Astrocyte (in vitro differentiated cells and primary cell): ENCODE data around the gene TMEM201. TPM values are rescaled to one million over a fixed set of nuclear protein-coding genes. Genes with fewer than 3 reads are reported as not detected.

Experiments
- DNase-seq: peaks from one replicate; pipeline ENCODE4 v3.0.0-alpha.2; 2010; ENCODE audit warnings: low read depth
- FAIRE-seq: peaks from 2 replicates; lab custom pipeline; 2011; peaks lifted over from hg19 to GRCh38; lab: Jason Lieb, UNC
- H2AFZ ChIP-seq: 2 replicates; pipeline ENCODE4 v1.6.0; 2012; ENCODE audit warnings: low read depth, low read length, inconsistent platforms
- H3K27ac ChIP-seq: 2 replicates; pipeline ENCODE4 v1.5.1; 2011; ENCODE audit warnings: low read depth, low read length, inconsistent platforms
- H3K27me3 ChIP-seq: 2 replicates; pipeline ENCODE4 v1.6.0; 2011; ENCODE audit warnings: low read length, inconsistent platforms; ENCODE audit not compliant: insufficient read depth
- H3K36me3 ChIP-seq: 2 replicates; pipeline ENCODE4 v1.5.1; 2011; ENCODE audit warnings: low read length, inconsistent platforms; ENCODE audit not compliant: insufficient read depth
- H3K4me1 ChIP-seq: 2 replicates; pipeline ENCODE4 v1.5.1; 2011; ENCODE audit warnings: low read length, inconsistent platforms; ENCODE audit not compliant: insufficient read depth
- H3K4me2 ChIP-seq: 2 replicates; pipeline ENCODE4 v1.6.0; 2012; ENCODE audit warnings: low read length, inconsistent platforms
- H3K4me3 ChIP-seq: 2 replicates; pipeline ENCODE4 v1.5.1; 2011; ENCODE audit warnings: low read depth, mild to moderate bottlenecking, low read length, inconsistent platforms; ENCODE audit not compliant: insufficient read depth
- H3K79me2 ChIP-seq: 2 replicates; pipeline ENCODE4 v1.6.0; 2012; ENCODE audit warnings: mild to moderate bottlenecking, low read length, inconsistent platforms; ENCODE audit not compliant: insufficient read depth
- H3K9ac ChIP-seq: 2 replicates; pipeline ENCODE4 v1.6.0; 2012; ENCODE audit warnings: mild to moderate bottlenecking, low read length, inconsistent platforms
- H3K9me3 ChIP-seq: 2 replicates; pipeline ENCODE4 v1.5.1; 2012; ENCODE audit warnings: low read depth, mild to moderate bottlenecking, low read length, inconsistent platforms; ENCODE audit not compliant: insufficient read depth
- H4K20me1 ChIP-seq: 2 replicates; pipeline ENCODE4 v1.6.0; 2012; ENCODE audit warnings: low read length, inconsistent platforms; ENCODE audit not compliant: insufficient read depth
- H3K27ac Mint-ChIP-seq: one replicate; pipeline ENCODE4 v1.8.0; 2021; ENCODE audit warnings: mild to moderate bottlenecking, mixed read lengths; ENCODE audit not compliant: unreplicated experiment
- H3K27me3 Mint-ChIP-seq: one replicate; pipeline ENCODE4 v1.8.0; 2021; ENCODE audit warnings: low read depth, mixed read lengths; ENCODE audit not compliant: unreplicated experiment
- H3K36me3 Mint-ChIP-seq: one replicate; pipeline ENCODE4 v1.8.0; 2021; ENCODE audit warnings: low read depth, mixed read lengths; ENCODE audit not compliant: unreplicated experiment
- H3K4me1 Mint-ChIP-seq: one replicate; pipeline ENCODE4 v1.8.0; 2021; ENCODE audit warnings: low read depth, mixed read lengths; ENCODE audit not compliant: unreplicated experiment
- H3K4me3 Mint-ChIP-seq: one replicate; pipeline ENCODE4 v1.8.0; 2021; ENCODE audit warnings: mild to moderate bottlenecking, moderate library complexity, mixed read lengths; ENCODE audit not compliant: unreplicated experiment
- H3K9me3 Mint-ChIP-seq: one replicate; pipeline ENCODE4 v1.8.0; 2021; ENCODE audit warnings: mild to moderate bottlenecking, mixed read lengths; ENCODE audit not compliant: unreplicated experiment
- CTCF ChIP-seq: IDR thresholded peaks from 2 replicates; pipeline ENCODE4 v1.5.1; 2011; ENCODE audit warnings: low read depth, mild to moderate bottlenecking, inconsistent platforms, low read length, moderate library complexity; ENCODE audit not compliant: insufficient read depth
- EZH2 ChIP-seq: IDR thresholded peaks from 2 replicates; pipeline ENCODE4 v1.6.1; 2012; ENCODE audit warnings: mild to moderate bottlenecking, low read length, inconsistent platforms; ENCODE audit not compliant: insufficient read depth
- total RNA-seq: library from RNA; stranded (reverse); gene quantifications from 2 replicates; pipeline ENCODE4 v1.2.1, GENCODE V29; 2021

The TMEM201 gene
- total RNA-seq, 1 donor from 2014 or later, result 10.0 TPM

GRCh38 chr1:9593492-9594465 is 5.1 kb downstream of the TMEM201 start:
- H3K27ac ChIP-seq, result no peak overlapping the region
- TF ChIP-seq EZH2 (no peak), CTCF (no peak)
- peak; percentile 56 for DNase-seq
- peaks cover 2% of the 10 kb centered on the region for H3K27me3 Mint-ChIP-seq
- H2AFZ ChIP-seq, result peak overlapping the region; percentile 51
- no peak overlapping the region for H3K4me3 Mint-ChIP-seq
- peaks cover 17% of the 10 kb centered on the region for H3K4me1 ChIP-seq
- no peaks in the 10 kb centered on the region for H3K36me3 Mint-ChIP-seq
- H4K20me1 ChIP-seq, result peaks cover 75% of the 10 kb centered on the region
- no peaks in the 10 kb centered on the region for H3K9me3 Mint-ChIP-seq
- peaks cover 71% of the 10 kb centered on the region for H3K79me2 ChIP-seq
- no peak for FAIRE-seq
- peak overlapping the region; percentile 24 for H3K9ac ChIP-seq
- H3K27ac Mint-ChIP-seq, result no peak overlapping the region
- peaks cover 3% of the 10 kb centered on the region for H3K4me1 Mint-ChIP-seq
- H3K4me3 ChIP-seq, result no peak overlapping the region
- no peaks in the 10 kb centered on the region for H3K36me3 ChIP-seq
- H3K9me3 ChIP-seq, result no peaks in the 10 kb centered on the region
- no peaks in the 10 kb centered on the region for H3K27me3 ChIP-seq
- H3K4me2 ChIP-seq, result peak overlapping the region; percentile 72

- TF ChIP-seq EZH2, result no peak
- H3K36me3 ChIP-seq, result no peaks in the 10 kb centered on the region
- Mint-ChIP-seq H3K4me1 (peaks cover 3% of the 10 kb centered on the region), H3K27ac (no peak overlapping the region), H3K27me3 (peaks cover 2% of the 10 kb centered on the region), H3K36me3 (peaks cover 2% of the 10 kb centered on the region), H3K4me3 (no peak overlapping the region), H3K9me3 (no peaks in the 10 kb centered on the region)
- peaks cover 74% of the 10 kb centered on the region for H4K20me1 ChIP-seq
- no peaks in the 10 kb centered on the region for H3K27me3 ChIP-seq
- no peak overlapping the region for H3K9ac ChIP-seq
- no peaks in the 10 kb centered on the region for H3K9me3 ChIP-seq
- H3K4me3 ChIP-seq, result no peak overlapping the region
- FAIRE-seq, result no peak
- no peak for DNase-seq
- H2AFZ ChIP-seq, result no peak overlapping the region
- peaks cover 65% of the 10 kb centered on the region for H3K79me2 ChIP-seq
- no peak overlapping the region for H3K27ac ChIP-seq
- peaks cover 14% of the 10 kb centered on the region for H3K4me1 ChIP-seq
- no peak overlapping the region for H3K4me2 ChIP-seq
Measured at GRCh38 chr1:9594471-9595155, 5.9 kb downstream of the TMEM201 start.

GRCh38 chr1:9595156-9595967 is 6.7 kb downstream of the TMEM201 start:
- no peak for TF ChIP-seq CTCF
- TF ChIP-seq EZH2, result no peak
- no peaks in the 10 kb centered on the region for H3K36me3 ChIP-seq
- no peak for FAIRE-seq
- no peak overlapping the region for H3K4me3 ChIP-seq
- Mint-ChIP-seq H3K4me3 (no peak overlapping the region), H3K4me1 (peaks cover 3% of the 10 kb centered on the region), H3K27ac (no peak overlapping the region), H3K36me3 (peaks cover 2% of the 10 kb centered on the region), H3K9me3 (no peaks in the 10 kb centered on the region), H3K27me3 (peaks cover 2% of the 10 kb centered on the region)
- no peak for DNase-seq
- peaks cover 66% of the 10 kb centered on the region for H4K20me1 ChIP-seq
- H2AFZ ChIP-seq, result no peak overlapping the region
- H3K79me2 ChIP-seq, result peaks cover 58% of the 10 kb centered on the region
- H3K9me3 ChIP-seq, result no peaks in the 10 kb centered on the region
- no peaks in the 10 kb centered on the region for H3K27me3 ChIP-seq
- H3K27ac ChIP-seq, result no peak overlapping the region
- no peak overlapping the region for H3K4me2 ChIP-seq
- H3K9ac ChIP-seq, result no peak overlapping the region
- peaks cover 11% of the 10 kb centered on the region for H3K4me1 ChIP-seq
